GM18870 (cell line): Measurements from ENCODE around the gene RMP24.

ENCODE experiments used
- ATAC-seq: cut with Tn5 transposase; IDR thresholded peaks from one replicate; pipeline ENCODE4 v1.9.1; 2021; ENCODE audit warnings: moderate library complexity; ENCODE audit not compliant: unreplicated experiment

The RMP24 gene

GRCh38 chr18:35972197-35973000 lies at the start of gene RMP24:
RMP24 (plus strand) TSS chr18:35972679.
- ATAC-seq, result peak; percentile 84

GRCh38 chr18:35923939-35924684 lies 48.4 kb upstream of the RMP24 start:
- no peak for ATAC-seq

- no peak for ATAC-seq
These were observed 45.6 kb upstream of the RMP24 start for GRCh38 chr18:35926884-35927283.

- no peak for ATAC-seq
These were observed 45.0 kb upstream of the RMP24 start for GRCh38 chr18:35927430-35927829.

- no peak for ATAC-seq
These were observed 38.5 kb upstream of the RMP24 start for GRCh38 chr18:35933982-35934381.

GRCh38 chr18:35934891-35935290 lies 37.6 kb upstream of the RMP24 start:
- ATAC-seq, result no peak

GRCh38 chr18:35935805-35936204 lies 36.7 kb upstream of the RMP24 start:
- no peak for ATAC-seq

- ATAC-seq, result no peak
These were observed 35.5 kb upstream of the RMP24 start for GRCh38 chr18:35936951-35937350.

GRCh38 chr18:35938158-35938557 lies 34.3 kb upstream of the RMP24 start:
- no peak for ATAC-seq

- no peak for ATAC-seq
These were observed 33.9 kb upstream of the RMP24 start for GRCh38 chr18:35938562-35938961.

- no peak for ATAC-seq
These were observed 33.3 kb upstream of the RMP24 start for GRCh38 chr18:35939138-35939537.

GRCh38 chr18:35941299-35941698 lies 31.2 kb upstream of the RMP24 start:
- ATAC-seq, result no peak

GRCh38 chr18:35942133-35942532 lies 30.3 kb upstream of the RMP24 start:
- no peak for ATAC-seq

- no peak for ATAC-seq
These were observed 29.8 kb upstream of the RMP24 start for GRCh38 chr18:35942661-35943060.

GRCh38 chr18:35948080-35948479 lies 24.4 kb upstream of the RMP24 start:
- no peak for ATAC-seq

- ATAC-seq, result no peak
These were observed 23.4 kb upstream of the RMP24 start for GRCh38 chr18:35949090-35949489.

- ATAC-seq, result no peak
These were observed 22.4 kb upstream of the RMP24 start for GRCh38 chr18:35949903-35950627.

GRCh38 chr18:35950628-35950982 lies 21.9 kb upstream of the RMP24 start:
- no peak for ATAC-seq

- ATAC-seq, result peak; percentile 84
These were observed 18.8 kb upstream of the RMP24 start for GRCh38 chr18:35953688-35954087.

- no peak for ATAC-seq
These were observed 16.3 kb upstream of the RMP24 start for GRCh38 chr18:35956226-35956625.

- ATAC-seq, result no peak
These were observed 10.2 kb upstream of the RMP24 start for GRCh38 chr18:35962320-35962719.

GRCh38 chr18:35964319-35964718 lies 8.2 kb upstream of the RMP24 start:
- ATAC-seq, result no peak
